HG02610 (cell line): ENCODE measurements around the gene S100A13.
A peak's percentile ranks its signal among the peaks of the same experiment; 100 is the strongest.
"Not testable (repeated sequence)": the region's sequence is repeated elsewhere in the genome, so short reads cannot be mapped to it uniquely, and the experiment has no call there.

ENCODE experiments used
- ATAC-seq: cut with Tn5 transposase; IDR thresholded peaks from one replicate; pipeline ENCODE4 v1.9.1; 2021; ENCODE audit warnings: mild to moderate bottlenecking, moderate library complexity; ENCODE audit not compliant: unreplicated experiment

Gene S100A13

DNA sequence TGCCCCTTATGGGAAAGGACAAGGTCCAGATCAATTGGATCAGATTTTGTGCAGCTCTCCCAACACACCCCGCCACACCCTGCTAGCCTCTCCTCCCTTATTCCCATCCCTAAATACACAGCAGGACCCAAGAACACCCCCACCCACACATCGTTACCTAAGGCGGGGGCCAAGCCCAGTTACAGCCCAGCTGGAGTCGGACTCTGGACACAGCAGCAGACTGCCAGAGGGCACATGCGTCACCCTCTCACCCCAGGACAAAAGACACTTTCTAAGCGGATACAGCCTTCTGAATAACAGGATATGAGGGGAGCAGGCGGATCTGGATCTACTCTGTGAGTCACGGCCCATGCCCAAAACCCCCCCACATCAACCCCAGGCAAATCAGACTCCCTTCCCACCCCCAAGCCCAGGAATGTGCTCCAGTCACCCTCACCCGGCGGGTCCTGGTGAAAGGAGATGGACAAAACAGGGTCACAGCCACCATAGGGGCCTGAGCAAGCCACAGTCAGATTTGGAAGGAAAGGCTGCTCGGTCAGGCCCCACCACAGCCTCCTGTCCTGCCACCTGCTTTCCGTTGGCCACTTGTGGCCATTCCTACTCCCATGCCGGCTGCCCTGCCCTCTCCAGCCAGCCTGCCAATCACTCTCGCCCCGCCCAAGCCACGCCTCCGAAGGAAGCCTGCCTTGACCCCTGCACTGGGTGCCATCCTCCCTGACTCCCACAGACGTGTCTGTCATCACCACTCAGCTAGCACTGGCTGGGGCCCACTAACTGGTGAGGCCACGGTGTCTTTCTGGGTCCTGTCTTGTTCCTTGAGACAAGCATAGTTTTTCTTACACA, 18.3 kb downstream of the S100A13 start:
- ATAC-seq, result no peak

DNA sequence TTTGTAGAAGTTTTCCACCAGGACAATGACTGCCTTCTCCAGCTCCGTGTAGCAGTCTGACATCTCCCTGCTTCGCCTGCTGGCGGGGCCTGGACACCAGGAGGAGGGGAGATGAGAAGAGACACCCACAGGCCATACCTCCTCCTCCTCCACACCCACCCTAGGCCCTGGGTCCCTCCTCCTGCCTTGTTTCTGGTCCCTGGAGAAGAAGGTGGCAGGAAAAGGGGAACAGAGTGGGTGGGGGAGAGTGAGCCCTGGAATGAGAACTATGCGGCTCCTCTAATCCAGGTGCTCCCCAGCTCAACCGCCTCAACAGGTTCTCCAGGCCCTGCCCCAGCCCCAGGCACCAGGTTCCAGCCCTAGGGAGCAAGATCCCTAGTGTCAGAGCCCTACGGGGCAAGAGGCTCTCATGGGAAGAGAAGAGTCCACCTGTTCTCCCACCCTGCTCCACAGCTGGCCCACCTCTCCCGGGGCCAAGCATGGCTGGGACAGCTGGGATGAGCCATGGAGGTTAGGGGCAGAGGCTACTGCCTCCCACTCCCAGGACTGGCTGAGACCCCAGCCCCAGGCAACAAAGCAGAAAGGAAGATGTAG, 19.1 kb downstream of the S100A13 start:
- no peak for ATAC-seq

DNA sequence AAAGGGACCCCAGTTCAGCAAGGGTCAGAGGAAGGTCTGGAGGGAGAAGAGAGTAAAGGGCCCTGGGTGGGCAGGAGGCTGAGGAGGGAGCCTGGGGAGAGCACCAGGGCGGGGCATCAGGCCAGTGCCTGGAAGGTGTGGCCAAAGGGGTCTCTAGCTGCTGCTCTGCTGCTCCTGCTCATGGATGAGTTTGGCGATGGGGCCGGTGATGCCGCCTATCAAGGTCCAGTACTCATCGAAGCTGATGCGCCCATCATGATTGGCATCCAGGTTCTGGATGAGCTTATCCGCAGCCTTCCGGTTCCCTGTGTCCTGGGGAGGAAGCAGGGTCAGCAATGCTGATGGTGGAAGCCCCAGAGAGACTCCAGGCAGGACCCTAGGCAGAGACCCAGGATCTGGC, 19.9 kb downstream of the S100A13 start:
- ATAC-seq, result no peak

DNA sequence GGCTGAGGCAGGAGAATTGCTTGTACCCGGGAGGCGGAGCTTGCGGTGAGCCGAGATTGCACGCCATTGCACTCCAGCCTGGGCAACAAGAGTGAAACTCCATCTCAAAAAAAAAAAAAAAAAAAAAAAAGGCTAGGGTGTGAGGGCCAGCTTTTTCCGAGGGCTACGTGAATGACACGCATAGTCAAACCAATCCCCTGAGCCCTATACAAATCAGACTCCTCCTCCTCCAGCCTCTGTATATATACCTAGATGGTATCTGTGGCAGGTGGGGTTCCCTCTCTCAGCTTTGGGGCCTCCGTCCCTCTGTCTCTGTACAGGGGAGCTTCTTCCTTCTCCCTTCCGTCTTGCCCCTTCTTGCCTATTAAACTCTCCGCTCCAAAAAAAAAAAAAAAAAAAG, 21.1 kb downstream of the S100A13 start:
- ATAC-seq, result no peak

DNA sequence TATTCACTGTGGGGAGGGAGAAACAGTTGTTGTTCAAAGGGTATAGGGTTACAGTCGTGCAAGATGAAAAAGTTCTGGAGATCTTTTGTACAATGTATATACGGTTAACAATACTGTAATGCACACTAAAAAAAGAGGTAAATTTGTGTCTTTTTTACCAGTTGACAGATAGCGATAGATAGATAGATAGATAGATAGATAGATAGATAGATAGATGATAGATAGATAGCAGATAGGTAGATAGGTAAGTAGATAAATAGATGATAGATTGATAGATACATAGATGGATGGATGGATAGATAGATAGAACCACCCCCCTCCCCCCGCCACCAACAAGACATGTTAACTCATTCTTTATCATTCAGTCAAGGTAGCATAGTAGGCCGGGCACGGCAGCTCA, 24.6 kb downstream of the S100A13 start:
- no peak for ATAC-seq

DNA sequence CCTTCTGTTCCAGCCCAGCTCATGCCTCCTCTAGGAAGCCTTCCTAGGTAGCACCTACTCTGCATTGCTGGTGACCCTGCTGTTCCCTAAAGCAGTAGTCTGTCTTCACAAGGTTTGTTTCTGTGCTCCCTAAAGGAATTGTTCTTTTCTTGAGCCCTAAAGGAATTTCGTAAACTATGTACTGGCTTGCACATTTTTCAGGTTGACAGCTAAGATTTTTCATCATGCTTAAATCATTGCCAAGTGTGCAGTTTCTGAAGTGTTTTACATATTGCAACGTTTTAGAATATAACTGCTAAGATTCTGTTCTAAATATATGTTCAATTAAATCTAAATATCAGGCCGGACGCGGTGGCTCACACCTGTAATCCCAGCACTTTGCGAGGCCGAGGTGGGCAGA, 27.5 kb downstream of the S100A13 start:
- ATAC-seq, result no peak

DNA sequence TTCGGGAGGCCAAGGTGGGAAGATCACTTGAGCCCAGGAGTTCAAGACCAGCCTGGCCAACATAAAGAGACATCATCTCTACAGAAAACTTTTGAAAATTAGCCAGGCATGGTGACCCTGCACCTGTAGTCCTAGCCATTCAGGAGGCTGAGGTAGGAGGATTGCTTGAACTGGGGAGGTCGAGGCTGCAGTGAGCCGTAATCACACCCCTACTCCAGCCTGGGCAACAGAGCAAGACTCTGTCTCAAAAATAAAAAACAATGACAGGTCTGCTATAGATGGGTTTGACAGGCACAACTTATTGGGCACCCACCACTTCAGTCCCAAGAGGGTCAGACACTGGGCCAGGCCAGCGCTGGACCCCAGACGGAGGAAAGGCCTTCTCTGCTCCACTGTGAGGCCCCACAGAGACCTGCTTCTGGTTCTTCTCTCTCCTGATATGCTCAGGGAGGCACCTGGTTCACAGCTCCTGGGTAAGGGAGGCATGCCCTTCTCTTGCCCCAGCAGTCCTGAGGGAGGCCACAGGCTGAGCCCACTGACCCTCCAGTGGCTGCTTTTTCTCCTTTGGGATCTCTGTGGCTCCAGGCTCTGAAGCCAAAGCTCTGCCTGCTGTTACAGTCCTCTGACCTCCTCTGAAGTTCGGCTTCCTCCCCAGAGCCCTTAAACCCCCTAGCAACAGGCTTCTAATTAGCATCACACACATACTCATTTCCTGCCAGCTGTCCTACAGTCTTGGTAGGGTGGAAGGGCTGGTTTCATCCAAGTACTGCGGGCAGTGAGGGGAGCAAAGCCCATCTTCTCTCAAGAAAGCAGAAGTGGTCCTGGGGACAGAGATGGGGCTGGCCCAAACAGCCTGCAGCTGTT, 28.8 kb downstream of the S100A13 start:
- ATAC-seq, result peak; percentile 97

DNA sequence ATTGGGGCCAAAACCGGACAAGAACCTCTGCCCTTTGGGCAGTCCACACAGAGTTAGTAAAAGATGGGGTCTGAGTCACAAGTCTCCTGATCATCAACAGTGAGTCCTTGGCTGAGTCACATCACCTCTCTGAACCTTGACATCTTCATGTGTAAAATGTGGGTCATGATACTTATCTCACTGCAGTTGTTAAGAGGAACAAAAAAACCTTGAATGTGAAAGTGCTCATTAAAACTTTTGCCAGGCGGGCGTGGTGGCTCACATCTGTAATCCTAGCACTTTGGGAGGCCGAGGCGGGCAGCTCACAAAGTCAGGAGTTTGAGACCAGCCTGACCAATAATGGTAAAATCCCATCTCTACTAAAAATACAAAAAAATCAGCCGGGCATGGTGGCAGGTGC, 30.1 kb downstream of the S100A13 start:
- no peak for ATAC-seq

DNA sequence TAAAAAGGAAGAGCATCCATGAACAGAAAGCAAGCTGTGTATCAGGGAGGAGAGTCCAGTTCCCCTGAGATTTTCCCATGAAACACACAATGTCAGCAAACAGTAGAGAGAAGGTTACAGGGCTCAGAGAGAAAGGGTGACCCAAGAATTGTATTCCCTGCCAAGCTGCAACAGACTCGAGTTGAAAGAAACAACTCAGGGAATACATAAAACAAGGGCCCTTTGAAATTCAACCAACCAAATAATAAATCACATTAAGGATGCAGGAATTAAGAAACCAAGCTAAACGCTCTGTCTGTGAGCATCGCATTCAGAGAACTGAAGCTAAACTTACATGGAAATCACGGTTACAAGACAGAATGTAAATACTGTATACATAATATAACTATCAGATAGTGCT, 34.6 kb downstream of the S100A13 start:
- ATAC-seq, result no peak

DNA sequence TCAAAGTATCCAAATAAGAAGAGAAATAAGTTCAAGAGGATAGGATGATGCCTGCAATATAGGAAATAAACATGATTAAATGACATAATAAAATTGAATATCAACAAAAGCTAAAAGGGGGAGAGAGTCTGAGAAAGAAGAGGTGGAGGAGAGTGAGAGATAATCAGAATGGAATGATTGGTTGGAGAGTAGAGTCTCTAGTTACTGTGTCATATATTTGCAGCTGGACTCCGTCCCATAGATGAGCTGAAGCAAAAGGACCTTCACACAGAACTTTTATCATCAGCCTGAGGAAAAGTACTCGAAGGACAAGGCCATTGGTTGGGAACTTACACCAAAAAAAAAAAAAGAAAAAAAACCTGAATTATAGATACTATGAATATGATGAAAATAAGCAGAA, 38.8 kb downstream of the S100A13 start:
- no peak for ATAC-seq

DNA sequence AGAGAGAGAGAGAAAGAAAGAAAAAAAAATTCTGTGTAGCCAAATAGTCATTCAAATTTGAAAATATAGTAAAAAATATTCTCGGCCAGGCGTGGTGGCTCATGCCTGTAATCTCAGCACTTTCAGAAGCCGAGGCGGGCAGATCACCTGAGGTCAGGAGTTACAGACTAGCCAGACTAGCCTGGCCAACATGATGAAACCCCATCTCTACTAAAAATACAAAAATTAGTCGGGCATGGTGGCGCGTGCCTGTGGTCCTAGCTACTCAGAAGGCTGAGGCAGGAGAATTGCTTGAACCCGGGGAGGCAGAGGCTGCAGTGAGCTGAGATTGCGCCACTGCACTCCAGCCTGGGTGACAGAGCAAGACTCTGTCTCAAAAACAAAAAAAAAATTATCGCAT, 39.3 kb downstream of the S100A13 start:
- not testable (repeated sequence) for ATAC-seq

DNA sequence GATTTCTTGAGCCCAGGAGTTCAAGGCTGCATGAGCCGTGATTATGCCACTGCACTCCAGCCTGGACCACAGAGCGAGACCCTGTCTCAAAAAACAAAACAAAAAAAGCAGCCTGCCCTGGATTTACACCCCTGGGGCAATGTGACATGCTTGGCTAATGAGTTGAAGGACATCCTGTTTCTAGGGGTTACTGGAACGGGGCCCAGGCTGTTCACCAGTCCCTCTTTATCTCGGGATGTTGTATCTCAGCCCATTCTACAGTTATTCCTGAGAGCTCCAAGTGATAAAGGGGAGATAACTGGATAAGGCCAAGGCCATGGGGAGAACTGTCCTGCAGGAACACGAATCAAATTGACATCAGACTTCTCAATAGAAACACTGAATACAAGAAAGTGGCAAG, 40.0 kb downstream of the S100A13 start:
- no peak for ATAC-seq

DNA sequence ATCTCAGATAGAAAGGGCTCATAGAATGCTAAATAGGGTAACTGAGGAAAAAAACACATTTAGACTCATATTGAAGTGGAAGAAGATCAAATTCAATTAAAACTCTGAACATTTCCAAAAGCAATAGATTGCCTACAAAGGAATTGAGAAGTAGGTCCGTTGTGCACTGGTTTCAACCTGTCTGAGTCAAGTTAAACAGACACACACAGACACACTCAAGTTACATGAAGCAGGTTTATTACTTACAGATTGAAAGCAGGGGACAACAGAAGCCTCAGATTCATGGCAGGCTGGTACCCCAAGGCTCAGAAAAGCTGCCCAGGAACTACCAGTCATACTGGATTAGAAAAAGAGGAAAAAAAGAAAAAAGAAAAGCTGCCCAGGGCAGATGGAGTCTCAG, 41.0 kb downstream of the S100A13 start:
- ATAC-seq, result no peak

DNA sequence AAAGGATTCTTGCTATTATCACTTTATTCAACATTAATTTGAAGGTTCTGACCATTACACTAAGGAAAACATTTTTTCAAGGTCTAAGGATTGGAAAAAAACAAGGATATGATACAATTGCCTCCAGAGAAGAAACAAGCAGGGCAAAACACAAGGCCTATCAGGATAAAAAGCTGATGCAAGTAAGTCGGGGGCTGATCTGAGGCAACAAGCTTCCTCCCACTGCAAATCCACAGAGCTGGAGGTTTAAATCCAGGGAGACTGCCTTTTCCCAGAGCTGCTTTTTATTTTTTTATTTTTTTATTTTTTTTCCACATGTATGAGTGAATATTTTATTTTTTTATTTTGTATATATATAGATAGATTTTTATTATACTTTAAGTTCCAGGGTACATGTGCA, 42.3 kb downstream of the S100A13 start:
- ATAC-seq, result no peak

DNA sequence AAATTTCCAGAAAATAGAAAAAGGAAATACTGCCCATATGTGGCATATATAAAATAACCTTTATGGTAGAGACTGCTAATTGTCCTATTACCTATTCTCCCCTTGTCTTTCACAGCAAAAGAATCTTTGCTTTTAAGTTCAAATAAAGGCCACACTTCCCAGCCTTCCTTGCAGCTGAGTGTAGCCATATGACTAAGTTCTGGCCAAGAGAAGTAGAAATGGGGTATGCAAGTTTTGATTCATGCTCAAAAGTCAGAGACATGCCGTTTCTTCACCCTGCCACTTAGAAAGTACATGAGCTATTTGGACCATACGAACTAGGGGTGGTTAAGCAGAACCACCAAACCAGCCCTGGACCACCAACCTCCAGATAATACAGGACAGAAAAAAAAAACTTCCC, 43.3 kb downstream of the S100A13 start:
- ATAC-seq, result no peak

DNA sequence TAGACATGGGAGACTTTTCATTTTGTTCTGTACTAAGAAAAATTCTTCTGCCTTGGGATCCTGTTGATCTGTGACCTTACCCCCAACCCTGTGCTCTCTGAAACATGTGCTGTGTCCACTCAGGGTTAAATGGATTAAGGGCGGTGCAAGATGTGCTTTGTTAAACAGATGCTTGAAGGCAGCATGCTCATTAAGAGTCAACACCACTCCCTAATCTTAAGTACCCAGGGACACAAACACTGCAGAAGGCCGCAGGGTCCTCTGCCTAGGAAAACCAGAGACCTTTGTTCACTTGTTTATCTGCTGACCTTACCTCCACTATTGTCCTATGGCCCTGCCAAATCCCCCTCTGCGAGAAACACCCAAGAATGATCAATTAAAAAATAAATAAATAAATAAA, 43.8 kb downstream of the S100A13 start:
- not testable (repeated sequence) for ATAC-seq

DNA sequence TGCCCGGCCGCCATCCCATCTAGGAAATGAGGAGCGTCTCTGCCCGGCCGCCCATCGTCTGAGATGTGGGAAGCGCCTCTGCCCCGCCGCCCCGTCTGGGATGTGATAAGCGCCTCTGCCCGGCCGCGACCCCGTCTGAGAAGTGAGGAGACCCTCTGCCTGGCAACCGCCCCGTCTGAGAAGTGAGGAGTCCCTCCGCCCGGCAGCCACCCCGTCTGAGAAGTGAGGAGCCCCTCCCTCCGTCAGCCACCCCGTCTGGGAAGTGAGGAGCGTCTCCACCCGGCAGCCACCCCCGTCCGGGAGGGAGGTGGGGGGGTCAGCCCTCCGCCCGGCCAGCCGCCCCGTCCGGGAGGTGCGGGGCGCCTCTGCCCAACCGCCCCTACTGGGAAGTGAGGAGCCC, 44.5 kb downstream of the S100A13 start:
- ATAC-seq, result not testable (repeated sequence)

DNA sequence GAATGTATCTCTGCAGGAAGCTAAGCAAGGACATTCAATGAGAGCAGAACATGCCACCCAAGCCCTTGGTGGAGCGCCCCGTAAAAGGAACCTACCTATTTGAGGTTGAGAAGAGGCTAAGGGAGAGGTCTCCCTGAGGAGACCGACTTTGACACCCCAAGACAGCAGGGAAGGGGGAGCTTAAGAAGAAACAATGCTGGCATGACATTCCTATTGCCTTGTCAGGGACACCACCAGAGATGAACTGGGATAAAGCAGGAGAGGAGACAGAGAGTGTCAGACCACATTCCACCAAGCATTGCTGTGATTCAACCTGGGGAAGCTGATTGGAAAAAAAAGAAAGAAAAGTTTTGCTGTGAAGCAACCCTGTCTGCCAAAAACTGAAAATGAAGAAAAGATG, 48.4 kb downstream of the S100A13 start:
- ATAC-seq, result no peak

DNA sequence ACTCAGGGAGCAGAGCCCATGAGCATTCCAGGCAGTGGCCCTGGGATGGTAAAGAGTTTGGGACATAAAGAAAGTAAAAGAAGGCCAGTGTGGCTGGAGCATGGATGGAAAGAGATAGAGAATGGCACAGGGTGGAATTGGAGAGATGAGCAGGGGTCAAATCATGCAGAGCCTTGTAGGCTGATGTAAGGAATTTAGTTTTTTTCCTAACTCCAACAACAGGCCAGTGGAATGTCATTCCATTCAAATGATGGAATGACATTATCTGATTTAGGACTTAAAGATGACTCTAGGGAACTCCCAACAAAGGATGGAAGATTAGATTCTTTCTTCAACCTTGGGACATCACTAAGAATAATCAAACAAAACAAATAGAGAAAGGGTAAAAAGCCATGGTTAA, 48.8 kb downstream of the S100A13 start:
- ATAC-seq, result no peak

DNA sequence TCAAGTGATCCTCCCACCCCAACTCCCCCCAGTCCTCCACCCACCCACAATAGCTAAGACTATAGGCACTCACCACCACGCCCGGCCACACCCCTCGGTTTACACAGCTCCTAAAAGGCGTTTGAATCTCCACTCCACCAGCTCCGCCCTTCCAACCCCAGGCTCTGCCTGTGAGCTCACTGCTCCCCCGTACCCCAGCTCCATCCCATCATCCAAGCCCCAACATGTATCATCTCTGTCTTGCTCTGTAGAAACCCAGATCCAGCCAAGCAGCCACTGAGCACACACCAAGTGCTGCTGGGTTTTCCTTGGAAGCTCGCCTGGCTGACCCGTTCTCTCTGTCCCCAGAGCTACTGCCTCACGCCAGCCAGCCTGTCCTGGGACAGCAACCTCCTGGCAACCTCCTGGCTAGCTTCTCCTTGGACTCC, 49.7 kb downstream of the S100A13 start:
- no peak for ATAC-seq

DNA sequence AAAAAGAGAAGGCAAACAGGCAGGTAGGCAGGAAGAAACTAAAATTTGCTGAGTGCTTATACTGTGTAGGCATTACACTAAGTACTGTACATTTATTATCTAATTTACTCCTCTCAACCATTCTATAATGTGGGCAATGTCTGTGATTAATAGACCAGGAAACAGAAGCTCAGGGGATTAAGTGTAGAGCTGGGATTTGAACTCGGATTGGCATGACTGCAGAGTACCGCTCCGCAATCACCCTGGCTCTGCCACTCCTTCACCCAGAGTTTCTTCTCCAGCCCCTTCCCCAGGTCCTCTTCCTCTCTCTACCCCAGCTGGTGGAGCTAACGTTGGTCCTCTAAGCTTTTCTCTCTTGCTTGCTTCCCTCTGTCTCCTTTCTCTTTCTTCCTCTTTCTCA, 50.2 kb downstream of the S100A13 start:
- ATAC-seq, result no peak

DNA sequence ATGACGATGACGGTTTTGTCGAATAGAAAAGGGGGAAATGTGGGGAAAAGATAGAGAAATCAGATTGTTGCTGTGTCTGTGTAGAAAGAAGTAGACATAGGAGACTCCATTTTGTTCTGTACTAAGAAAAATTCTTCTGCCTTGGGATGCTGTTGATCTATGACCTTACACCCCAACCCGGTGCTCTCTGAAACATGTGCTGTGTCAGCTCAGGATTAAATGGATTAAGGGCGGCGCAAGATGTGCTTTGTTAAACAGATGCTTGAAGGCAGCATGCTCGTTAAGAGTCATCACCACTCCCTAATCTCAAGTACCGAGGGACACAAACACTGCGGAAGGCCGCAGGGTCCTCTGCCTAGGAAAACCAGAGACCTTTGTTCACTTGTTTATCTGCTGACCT, 51.8 kb downstream of the S100A13 start:
- not testable (repeated sequence) for ATAC-seq
